Kidney capillary endothelial cell (primary cell): ENCODE measurements around the gene IL2RA.
"Not testable (repeated sequence)": the region's sequence is repeated elsewhere in the genome, so short reads cannot be mapped to it uniquely, and the experiment has no call there.

Source experiments
- DNase-seq: peaks from one replicate; pipeline ENCODE4 v3.0.0-alpha.2; 2018; ENCODE audit warnings: low spot score

The IL2RA gene

GRCh38 chr10:6013413-6014192, 48.6 kb downstream of the IL2RA start:
- DNase-seq, result no peak

GRCh38 chr10:6012121-6012905, 49.9 kb downstream of the IL2RA start:
- no peak for DNase-seq

- no peak for DNase-seq
Observed at GRCh38 chr10:6011558-6011957, 50.6 kb downstream of the IL2RA start.

GRCh38 chr10:6010569-6010968, 51.6 kb downstream of the IL2RA start:
- no peak for DNase-seq

GRCh38 chr10:6009961-6010360, 52.2 kb downstream of the IL2RA start:
- DNase-seq, result no peak

- no peak for DNase-seq
Observed at GRCh38 chr10:6009150-6009549, 53.0 kb downstream of the IL2RA start.

GRCh38 chr10:6008497-6009142, 53.5 kb downstream of the IL2RA start:
- no peak for DNase-seq

- DNase-seq, result no peak
Observed at GRCh38 chr10:6006991-6007390, 55.2 kb downstream of the IL2RA start.

- no peak for DNase-seq
Observed at GRCh38 chr10:6006546-6006945, 55.6 kb downstream of the IL2RA start.

- DNase-seq, result no peak
Observed at GRCh38 chr10:6005856-6006395, 56.2 kb downstream of the IL2RA start.

GRCh38 chr10:6005161-6005804, 56.9 kb downstream of the IL2RA start:
- not testable (repeated sequence) for DNase-seq

GRCh38 chr10:6002809-6003510, 59.2 kb downstream of the IL2RA start:
- DNase-seq, result no peak

GRCh38 chr10:5999440-6000165, 62.6 kb downstream of the IL2RA start:
- DNase-seq, result no peak

GRCh38 chr10:5996696-5997095, 65.5 kb downstream of the IL2RA start:
- DNase-seq, result no peak

GRCh38 chr10:5992398-5992797, 69.8 kb downstream of the IL2RA start:
- DNase-seq, result no peak

GRCh38 chr10:5991708-5992107, 70.5 kb downstream of the IL2RA start:
- no peak for DNase-seq

- DNase-seq, result no peak
Observed at GRCh38 chr10:5989756-5990155, 72.4 kb downstream of the IL2RA start.

- no peak for DNase-seq
Observed at GRCh38 chr10:5988336-5988920, 73.7 kb downstream of the IL2RA start.

- DNase-seq, result no peak
Observed at GRCh38 chr10:5987747-5988146, 74.4 kb downstream of the IL2RA start.

GRCh38 chr10:5985029-5985428, 77.1 kb downstream of the IL2RA start:
- DNase-seq, result no peak
